HEK293T (cell line): ENCODE results near the gene APBA1.

Experiments used
- CTCF ChIA-PET: fragments of 350-600 bp; formaldehyde crosslinking; extraction: SDS; loops from one replicate; lab custom pipeline; 2021; ENCODE audit warnings: antibody characterized with exemption, inconsistent platforms; lab: Yijun Ruan, JAX
- POLR2A ChIA-PET: fragments of 350-600 bp; formaldehyde crosslinking; extraction: SDS; loops from one replicate; lab custom pipeline; 2020; ENCODE audit warnings: antibody characterized with exemption, inconsistent platforms; lab: Yijun Ruan, JAX
- DNase-seq: peaks from one replicate; pipeline ENCODE4 v3.0.0; 2012; ENCODE audit warnings: mixed read lengths; ENCODE audit errors: extremely low spot score
- ARNT ChIP-seq: fragments of 450-650 bp; IDR thresholded peaks from 2 replicates; pipeline ENCODE4 v1.6.1; 2017; ENCODE audit warnings: mild to moderate bottlenecking
- BHLHE40 ChIP-seq: fragments of 450-650 bp; IDR thresholded peaks from 2 replicates; pipeline ENCODE4 v1.6.1; 2016; ENCODE audit warnings: mild to moderate bottlenecking, moderate library complexity, borderline replicate concordance
- CTBP1 ChIP-seq: fragments of 450-650 bp; IDR thresholded peaks from 2 replicates; pipeline ENCODE4 v1.6.1; 2016; ENCODE audit warnings: borderline replicate concordance
- ELF4 ChIP-seq: fragments of 450-650 bp; IDR thresholded peaks from 2 replicates; pipeline ENCODE4 v1.6.1; 2017; ENCODE audit warnings: antibody characterized with exemption
- FOXA1 ChIP-seq: fragments of 450-650 bp; IDR thresholded peaks from 2 replicates; pipeline ENCODE4 v1.6.1; 2016; ENCODE audit warnings: mild to moderate bottlenecking
- FOXK2 ChIP-seq: fragments of 450-650 bp; IDR thresholded peaks from 2 replicates; pipeline ENCODE4 v1.6.1; 2016; ENCODE audit warnings: mild to moderate bottlenecking
- FOXM1 ChIP-seq: fragments of 450-650 bp; IDR thresholded peaks from 2 replicates; pipeline ENCODE4 v1.6.1; 2017; ENCODE audit warnings: mild to moderate bottlenecking, borderline replicate concordance
- HDGF ChIP-seq: fragments of 450-650 bp; IDR thresholded peaks from 2 replicates; pipeline ENCODE4 v1.6.1; 2017; ENCODE audit warnings: antibody characterized with exemption, borderline replicate concordance
- L3MBTL2 ChIP-seq: fragments of 450-650 bp; conservative IDR thresholded peaks from 2 replicates; pipeline ENCODE4 v1.6.1; 2016; ENCODE audit warnings: mild to moderate bottlenecking
- LEF1 ChIP-seq: fragments of 450-650 bp; IDR thresholded peaks from 2 replicates; pipeline ENCODE4 v1.6.1; 2017; ENCODE audit warnings: mild to moderate bottlenecking, borderline replicate concordance
- NFRKB ChIP-seq: fragments of 450-650 bp; IDR thresholded peaks from 2 replicates; pipeline ENCODE4 v1.6.1; 2016; ENCODE audit warnings: mild to moderate bottlenecking, moderate library complexity
- SP1 ChIP-seq: fragments of 450-650 bp; IDR thresholded peaks from 2 replicates; pipeline ENCODE4 v1.6.1; 2017
- SUZ12 ChIP-seq: fragments of 450-650 bp; IDR thresholded peaks from 2 replicates; pipeline ENCODE4 v1.6.1; 2016; ENCODE audit warnings: mild to moderate bottlenecking
- TARDBP ChIP-seq: fragments of 450-650 bp; IDR thresholded peaks from 2 replicates; pipeline ENCODE4 v1.6.1; 2016
- ZNF384 ChIP-seq: fragments of 450-650 bp; IDR thresholded peaks from 2 replicates; pipeline ENCODE4 v1.6.1; 2016
- TF ChIP-seq, protein P1 (sequence below): fragments of 450-650 bp; IDR thresholded peaks from 2 replicates; pipeline ENCODE4 v1.6.1; 2016

APBA1 gene

DNA sequence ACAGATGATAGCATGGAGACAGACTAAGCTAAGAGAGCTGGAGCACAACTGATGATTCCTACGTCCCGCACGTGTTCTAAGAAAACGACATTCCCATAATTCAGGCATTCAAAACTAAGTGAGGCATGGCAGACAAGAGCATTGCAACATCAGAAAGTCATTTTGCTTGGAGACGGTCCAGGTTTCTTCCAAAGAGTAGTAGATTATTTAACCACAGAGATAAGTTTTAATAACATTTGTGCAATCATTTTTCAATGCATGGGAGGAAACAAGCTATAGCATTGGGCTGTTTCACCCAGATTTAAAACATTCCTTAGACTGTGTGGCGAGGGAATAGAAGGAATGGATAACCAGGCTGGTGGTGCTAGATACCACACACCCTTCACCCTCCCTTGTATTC, 117.2 kb downstream of the APBA1 start:
- no peak for DNase-seq
- TF ChIP-seq SP1: no peak
- POLR2A ChIA-PET: no interaction called here
- CTCF ChIA-PET: interaction anchor here (1.1 kb wide), 1 partner anchor 142 kb away, joined by 3 read pairs; no protein-coding TSS in a partner anchor

DNA sequence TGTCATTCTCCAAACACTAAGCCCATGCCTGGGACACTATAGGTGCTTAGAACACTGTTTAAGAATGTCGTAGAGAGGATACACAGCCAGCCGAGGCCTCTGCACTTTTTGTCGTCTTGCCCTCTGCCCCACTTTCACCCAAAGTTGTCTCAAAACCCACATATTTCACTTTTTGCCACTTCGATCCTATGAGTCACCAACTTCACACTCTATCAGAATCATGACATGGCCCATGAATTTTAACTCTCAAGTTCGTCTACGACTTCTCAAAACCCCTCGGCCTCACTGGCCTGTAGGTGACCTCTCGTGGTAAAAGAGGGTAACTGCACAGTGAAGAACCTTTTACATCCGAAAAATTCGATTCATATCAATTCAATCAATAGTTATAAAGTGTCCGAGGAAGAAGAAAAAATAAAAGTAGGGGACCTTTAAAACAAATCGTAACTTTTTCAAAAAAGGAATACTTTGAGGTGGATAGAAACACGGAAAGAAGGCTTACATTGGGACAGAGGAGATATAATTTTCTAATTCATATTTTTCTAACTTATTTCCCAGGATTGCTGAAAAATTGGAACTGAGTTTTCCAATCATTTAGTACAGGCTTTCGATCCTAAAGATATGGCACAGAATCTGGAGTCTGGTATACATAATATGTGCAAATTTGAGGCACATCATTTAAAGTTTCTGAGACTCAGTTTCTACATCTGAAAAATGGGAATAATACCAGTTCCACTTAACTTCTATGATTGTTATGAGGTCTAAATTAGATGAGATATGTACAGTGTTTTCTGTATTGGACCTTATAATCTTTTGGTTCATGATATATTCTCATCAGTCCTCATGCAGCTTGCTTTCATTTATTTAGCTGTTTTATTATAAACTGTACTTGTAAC, 122.6 kb downstream of the APBA1 start:
- TF ChIP-seq LEF1: no peak
- TF ChIP-seq, protein P1, sequence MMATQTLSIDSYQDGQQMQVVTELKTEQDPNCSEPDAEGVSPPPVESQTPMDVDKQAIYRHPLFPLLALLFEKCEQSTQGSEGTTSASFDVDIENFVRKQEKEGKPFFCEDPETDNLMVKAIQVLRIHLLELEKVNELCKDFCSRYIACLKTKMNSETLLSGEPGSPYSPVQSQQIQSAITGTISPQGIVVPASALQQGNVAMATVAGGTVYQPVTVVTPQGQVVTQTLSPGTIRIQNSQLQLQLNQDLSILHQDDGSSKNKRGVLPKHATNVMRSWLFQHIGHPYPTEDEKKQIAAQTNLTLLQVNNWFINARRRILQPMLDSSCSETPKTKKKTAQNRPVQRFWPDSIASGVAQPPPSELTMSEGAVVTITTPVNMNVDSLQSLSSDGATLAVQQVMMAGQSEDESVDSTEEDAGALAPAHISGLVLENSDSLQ: no peak
- TF ChIP-seq FOXA1: no peak
- no peak for TF ChIP-seq BHLHE40
- no peak for TF ChIP-seq SP1
- TF ChIP-seq SUZ12: no peak
- no peak for TF ChIP-seq CTBP1
- TF ChIP-seq TARDBP: no peak
- no peak for TF ChIP-seq L3MBTL2
- no peak for TF ChIP-seq FOXM1
- no peak for TF ChIP-seq ELF4
- TF ChIP-seq ARNT: no peak
- no peak for TF ChIP-seq NFRKB
- no peak for TF ChIP-seq ZNF384
- TF ChIP-seq HDGF: no peak
- no peak for TF ChIP-seq FOXK2
- ChIA-PET CTCF (interaction anchor here (0.7 to 2.0 kb wide), 2 partner anchors 128 to 1556 kb away, joined by 3 to 9 read pairs; no protein-coding TSS in a partner anchor), POLR2A (no interaction called here)
- DNase-seq: peak; percentile 63

DNA sequence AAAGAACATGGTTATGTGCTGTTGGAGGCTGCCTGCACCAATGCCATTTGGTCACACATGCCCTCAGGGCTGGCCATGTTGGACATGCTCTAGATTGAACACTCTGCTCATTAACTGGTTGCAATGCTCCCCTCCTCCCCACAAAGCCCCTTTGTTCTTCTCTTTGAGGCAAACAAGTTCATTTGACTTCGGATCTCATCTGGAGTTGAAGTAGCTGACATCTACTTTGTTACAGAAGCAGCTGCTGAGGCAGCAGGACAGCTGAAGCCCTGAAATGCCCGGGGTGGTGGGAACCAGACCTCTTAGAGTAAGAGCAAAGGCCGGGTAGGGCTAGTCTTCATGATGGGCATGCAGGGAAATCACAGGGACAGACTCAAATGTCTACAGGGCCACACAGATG, 123.5 kb downstream of the APBA1 start:
- TF ChIP-seq BHLHE40 (no peak), ZNF384 (no peak), LEF1 (no peak)
- POLR2A ChIA-PET: no interaction called here
- CTCF ChIA-PET: interaction anchor here (1.1 to 2.9 kb wide), 2 partner anchors 8 to 127 kb away, joined by 3 to 18 read pairs; no protein-coding TSS in a partner anchor
- no peak for DNase-seq

DNA sequence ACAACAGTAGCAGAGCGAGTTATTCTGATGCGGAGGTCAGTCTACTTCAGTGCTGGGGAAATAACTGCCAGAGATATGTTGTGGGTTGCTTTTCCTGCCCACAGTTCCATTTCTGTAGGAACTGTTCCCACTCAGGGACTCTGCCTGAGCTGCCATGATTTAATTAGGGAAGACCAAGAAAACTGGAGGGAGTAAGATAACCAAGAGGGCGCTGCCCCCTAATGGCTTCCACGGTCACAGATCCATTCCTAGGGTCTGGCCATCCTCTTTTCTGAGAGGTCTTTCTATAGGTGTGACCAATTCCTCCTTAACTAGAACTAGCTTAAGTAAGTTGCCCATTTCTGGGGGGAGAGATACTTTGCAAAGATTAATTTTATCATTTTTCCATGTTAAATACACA, 125.9 kb downstream of the APBA1 start:
- no peak for TF ChIP-seq NFRKB
- TF ChIP-seq ELF4: no peak
- no peak for TF ChIP-seq FOXK2
- no peak for TF ChIP-seq FOXA1
- no peak for TF ChIP-seq LEF1
- no peak for TF ChIP-seq HDGF
- TF ChIP-seq, protein P1: no peak
- no peak for TF ChIP-seq SP1
- TF ChIP-seq FOXM1: no peak
- no peak for TF ChIP-seq BHLHE40
- no peak for TF ChIP-seq SUZ12
- no peak for TF ChIP-seq ZNF384
- TF ChIP-seq TARDBP: no peak
- TF ChIP-seq ARNT: no peak
- ChIA-PET CTCF (interaction anchor here (0.8 to 2.9 kb wide), 3 partner anchors 11 to 385 kb away, joined by 4 to 18 read pairs (median 5); no protein-coding TSS in a partner anchor), POLR2A (no interaction called here)
- peak; percentile 23 for DNase-seq

DNA sequence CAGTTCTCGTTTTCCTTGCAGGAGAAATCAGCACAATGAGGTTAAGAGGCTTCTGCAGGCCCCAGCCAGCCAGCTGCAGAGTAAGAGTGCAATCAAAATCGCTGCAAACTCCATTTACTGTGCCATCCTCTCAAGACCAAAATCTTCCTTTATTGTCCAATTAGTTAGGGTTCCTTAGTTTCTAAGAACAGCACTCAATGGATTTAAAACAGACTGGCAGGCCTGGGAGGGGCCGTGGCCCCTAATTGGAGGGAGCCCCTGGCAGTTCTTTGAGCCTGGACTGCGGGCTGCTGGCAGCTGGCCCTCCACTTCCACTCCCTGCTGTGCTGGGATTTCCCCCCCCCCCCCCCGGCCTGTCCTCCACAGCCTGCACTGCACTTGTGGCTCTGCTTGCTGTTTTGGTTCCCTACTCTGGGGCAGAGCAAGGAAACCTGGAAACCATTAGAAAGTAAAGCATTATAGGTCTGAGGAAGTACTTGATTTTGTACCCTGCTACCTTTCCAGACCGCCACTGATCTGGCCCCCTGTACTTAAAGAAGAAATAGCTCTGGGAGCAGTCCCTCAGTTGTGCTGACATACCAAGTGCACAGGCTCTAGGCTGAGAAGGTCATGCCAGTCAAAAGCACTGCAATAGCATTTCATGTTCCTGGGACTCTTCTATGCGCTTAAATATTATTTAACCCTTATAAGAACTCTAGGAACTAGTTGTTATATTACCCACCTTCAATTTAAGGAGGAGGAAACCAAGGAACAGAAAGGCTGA, 129.0 kb downstream of the APBA1 start:
- ChIA-PET POLR2A (no interaction called here), CTCF (no interaction called here)
- TF ChIP-seq NFRKB: no peak
- TF ChIP-seq CTBP1: no peak
- TF ChIP-seq FOXM1: no peak
- TF ChIP-seq L3MBTL2: no peak
- TF ChIP-seq, protein P1: no peak
- TF ChIP-seq ZNF384: no peak
- TF ChIP-seq FOXK2: no peak
- TF ChIP-seq BHLHE40: no peak
- TF ChIP-seq SUZ12: no peak
- no peak for TF ChIP-seq ELF4
- no peak for TF ChIP-seq ARNT
- TF ChIP-seq TARDBP: no peak
- no peak for TF ChIP-seq SP1
- TF ChIP-seq HDGF: no peak
- no peak for TF ChIP-seq FOXA1
- no peak for TF ChIP-seq LEF1
- no peak for DNase-seq
